Measurements from ENCODE around the gene FBXO45.
A peak's percentile ranks its signal among the peaks of the same experiment; 100 is the strongest.
"Not testable (repeated sequence)": the region's sequence is repeated elsewhere in the genome, so short reads cannot be mapped to it uniquely, and the experiment has no call there.

Gene FBXO45

DNA sequence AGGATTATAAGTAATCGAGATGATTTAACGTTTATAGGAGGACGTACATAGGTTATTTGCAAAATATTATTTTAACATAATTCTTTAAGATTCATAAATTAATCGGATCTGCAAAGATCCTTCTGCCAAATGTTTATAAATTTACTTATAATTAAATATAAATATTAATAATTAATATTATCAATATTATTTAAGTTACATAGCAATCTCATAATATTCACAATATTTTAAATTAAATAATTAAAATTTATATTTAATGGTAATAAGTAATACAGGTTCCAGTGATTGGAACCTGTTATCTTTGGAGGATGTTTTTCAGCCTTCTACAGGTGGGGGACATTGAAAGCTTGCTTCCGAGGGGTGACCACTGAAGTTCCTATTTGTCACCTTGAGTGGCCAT lies 16.2 kb upstream of the FBXO45 start:
- H3K4me3 ChIP-seq: no peak overlapping the region

DNA sequence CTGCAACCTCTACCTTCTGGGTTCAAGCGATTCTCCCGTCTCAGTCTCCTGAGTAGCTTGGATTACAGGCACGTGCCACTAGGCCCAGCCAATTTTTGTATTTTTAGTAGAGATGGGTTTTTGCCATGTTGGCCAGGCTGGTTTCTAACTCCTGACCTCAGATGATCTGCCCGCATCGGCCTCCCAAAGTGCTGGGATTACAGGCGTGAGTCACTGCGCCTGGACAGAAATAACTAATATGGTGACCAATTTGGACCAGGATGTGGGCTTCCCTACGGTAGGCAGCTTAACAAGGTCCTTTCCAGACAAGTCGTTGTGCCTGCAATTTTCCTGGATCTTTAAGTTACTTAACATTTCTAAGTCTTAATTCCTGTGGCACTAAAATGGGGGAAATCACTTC lies 14.9 kb upstream of the FBXO45 start:
- no peak for DNase-seq (ENCODE audit: low read depth, low spot score)
- no peak overlapping the region for H3K4me3 ChIP-seq
- no peaks in the 10 kb centered on the region for H3K36me3 ChIP-seq (ENCODE audit: insufficient read depth, low read length)
- no peak for TF ChIP-seq EZH2 (IDR thresholded peaks at IDR 0.05)
- TF ChIP-seq FOXP2 (optimal IDR thresholded peaks at IDR 0.05; ENCODE audit: control extremely low read depth, extremely low read length, insufficient read depth): no peak
- no peak for TF ChIP-seq POLR2AphosphoS5 (IDR thresholded peaks at IDR 0.05; ENCODE audit: borderline replicate concordance, low read depth, low read length)
- no peak overlapping the region for H3K9ac ChIP-seq (ENCODE audit: insufficient read length)
- no peak overlapping the region for H3K27ac ChIP-seq
- peaks cover 6% of the 10 kb centered on the region; the same call in 1 of the 2 replicates for H3K9me3 ChIP-seq (ENCODE audit: low read depth, low read length)

More for the DNA sequence above, 16.2 kb upstream of the FBXO45 start:
- H3K36me3 ChIP-seq (ENCODE audit: insufficient read depth, low read length): no peaks in the 10 kb centered on the region
- H3K9me3 ChIP-seq (ENCODE audit: low read depth, low read length): peaks cover 6% of the 10 kb centered on the region; the same call in 1 of the 2 replicates
- H3K9ac ChIP-seq (ENCODE audit: insufficient read length): no peak overlapping the region
- no peak for DNase-seq (ENCODE audit: low read depth, low spot score)
- TF ChIP-seq FOXP2 (optimal IDR thresholded peaks at IDR 0.05; ENCODE audit: control extremely low read depth, extremely low read length, insufficient read depth): no peak
- TF ChIP-seq EZH2 (IDR thresholded peaks at IDR 0.05): no peak
- TF ChIP-seq POLR2AphosphoS5 (IDR thresholded peaks at IDR 0.05; ENCODE audit: borderline replicate concordance, low read depth, low read length): no peak
- no peak overlapping the region for H3K27ac ChIP-seq

DNA sequence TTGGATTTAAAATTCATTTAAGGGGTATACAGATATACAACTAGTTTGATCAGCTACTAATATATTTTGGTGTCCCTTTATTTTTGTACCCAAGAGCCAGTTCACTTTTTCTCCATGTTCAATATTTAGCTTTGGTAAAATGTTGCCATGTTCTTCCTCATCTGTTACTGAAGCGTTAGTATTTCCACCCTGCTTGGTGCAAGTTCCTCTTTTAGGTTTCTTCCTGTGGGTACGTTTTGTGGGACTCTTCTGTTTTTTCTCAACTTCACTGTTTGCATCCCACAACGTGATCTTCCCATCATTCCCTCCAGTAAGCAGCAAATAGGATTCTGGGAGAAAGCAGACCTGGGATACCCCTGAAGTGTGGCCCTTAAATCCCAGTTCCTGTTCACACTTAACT lies 14.3 kb upstream of the FBXO45 start:
- H3K27ac ChIP-seq: no peak overlapping the region
- no peak overlapping the region for H3K4me3 ChIP-seq
- no peak for DNase-seq (ENCODE audit: low read depth, low spot score)
- H3K9ac ChIP-seq (ENCODE audit: insufficient read length): no peak overlapping the region
- TF ChIP-seq FOXP2 (optimal IDR thresholded peaks at IDR 0.05; ENCODE audit: control extremely low read depth, extremely low read length, insufficient read depth): no peak
- no peak for TF ChIP-seq POLR2AphosphoS5 (IDR thresholded peaks at IDR 0.05; ENCODE audit: borderline replicate concordance, low read depth, low read length)
- H3K36me3 ChIP-seq (ENCODE audit: insufficient read depth, low read length): no peaks in the 10 kb centered on the region
- peaks cover 6% of the 10 kb centered on the region; the same call in 1 of the 2 replicates for H3K9me3 ChIP-seq (ENCODE audit: low read depth, low read length)

DNA sequence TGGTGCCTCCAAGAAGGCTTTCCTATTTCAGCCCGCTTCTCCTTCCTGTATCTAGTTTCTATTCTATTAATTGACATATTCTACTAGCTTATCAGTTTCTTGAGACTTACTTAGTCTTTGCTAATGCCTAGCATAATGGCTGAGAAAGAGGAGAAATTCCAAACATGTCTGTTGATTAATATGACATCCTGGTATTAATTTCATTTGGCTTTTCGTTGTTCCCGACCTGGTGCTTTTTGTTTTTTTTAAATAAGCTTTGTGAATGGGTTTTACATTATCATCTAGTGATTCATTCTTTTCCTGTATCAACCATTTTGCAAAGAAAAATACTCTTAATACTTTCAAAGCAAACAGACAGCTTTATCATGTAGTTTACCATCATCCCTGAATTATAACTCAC lies 13.2 kb upstream of the FBXO45 start:
- TF ChIP-seq POLR2AphosphoS5 (IDR thresholded peaks at IDR 0.05; ENCODE audit: borderline replicate concordance, low read depth, low read length) (no peak), FOXP2 (optimal IDR thresholded peaks at IDR 0.05; ENCODE audit: control extremely low read depth, extremely low read length, insufficient read depth) (no peak), EZH2 (IDR thresholded peaks at IDR 0.05) (no peak)
- DNase-seq (ENCODE audit: low read depth, low spot score): no peak
- no peak overlapping the region for H3K4me3 ChIP-seq
- no peaks in the 10 kb centered on the region for H3K36me3 ChIP-seq (ENCODE audit: insufficient read depth, low read length)
- H3K9ac ChIP-seq (ENCODE audit: insufficient read length): peak overlapping the region; percentile 18
- peaks cover 4% of the 10 kb centered on the region; the same call in 1 of the 2 replicates for H3K9me3 ChIP-seq (ENCODE audit: low read depth, low read length)
- H3K27ac ChIP-seq: no peak overlapping the region

DNA sequence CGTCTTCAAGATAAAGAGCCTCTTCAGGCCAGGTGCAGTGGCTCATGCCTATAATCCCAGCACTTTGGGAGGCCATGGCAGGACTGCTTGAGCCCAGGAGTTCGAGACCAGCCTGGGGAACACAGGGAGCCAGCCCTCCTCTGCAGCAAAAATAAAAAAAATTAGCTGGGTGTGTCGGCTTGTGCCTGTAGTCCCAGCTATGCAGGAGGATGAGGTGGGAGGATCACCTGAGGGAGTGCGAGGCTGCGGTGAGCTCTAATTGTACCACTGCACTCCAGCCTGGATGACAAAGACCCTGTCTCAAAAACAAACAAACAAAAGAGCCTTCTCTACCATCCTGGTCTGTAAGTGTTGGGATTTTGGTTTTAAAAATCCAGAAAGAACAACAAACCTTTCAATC lies 11.2 kb upstream of the FBXO45 start:
- no peak overlapping the region for H3K9ac ChIP-seq (ENCODE audit: insufficient read length)
- no peak overlapping the region for H3K27ac ChIP-seq

DNA sequence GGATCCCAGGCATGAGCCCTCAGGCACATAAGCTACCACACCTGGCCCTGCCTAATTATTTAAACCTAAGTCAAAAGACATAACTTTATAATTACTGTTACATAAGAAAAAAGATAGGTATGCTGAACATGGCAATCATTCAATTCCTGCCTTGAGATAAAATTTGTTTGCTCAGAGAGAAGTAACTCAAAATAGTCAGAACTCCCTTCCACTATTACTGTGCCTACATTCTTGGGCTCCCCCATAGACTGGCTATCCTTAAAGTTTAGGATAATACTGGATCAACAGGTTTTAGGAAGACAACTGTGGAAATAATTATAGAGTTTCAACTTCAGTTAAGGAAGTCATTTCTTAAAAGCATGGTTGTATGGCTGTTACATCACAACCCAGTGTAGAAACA lies 10.0 kb upstream of the FBXO45 start:
- H3K27ac ChIP-seq: no peak overlapping the region
- peaks cover 9% of the 10 kb centered on the region for H3K36me3 ChIP-seq (ENCODE audit: insufficient read depth, low read length)
- H3K9ac ChIP-seq (ENCODE audit: insufficient read length): no peak overlapping the region
- no peak for DNase-seq (ENCODE audit: low read depth, low spot score)
- H3K9me3 ChIP-seq (ENCODE audit: low read depth, low read length): no peaks in the 10 kb centered on the region
- TF ChIP-seq POLR2AphosphoS5 (IDR thresholded peaks at IDR 0.05; ENCODE audit: borderline replicate concordance, low read depth, low read length) (no peak), FOXP2 (optimal IDR thresholded peaks at IDR 0.05; ENCODE audit: control extremely low read depth, extremely low read length, insufficient read depth) (no peak), EZH2 (IDR thresholded peaks at IDR 0.05) (no peak)
- no peak overlapping the region for H3K4me3 ChIP-seq

More for the DNA sequence above, 11.2 kb upstream of the FBXO45 start:
- Histone ChIP-seq H3K36me3 (ENCODE audit: insufficient read depth, low read length) (peaks cover 9% of the 10 kb centered on the region), H3K9me3 (ENCODE audit: low read depth, low read length) (no peaks in the 10 kb centered on the region), H3K4me3 (no peak overlapping the region)
- no peak for DNase-seq (ENCODE audit: low read depth, low spot score)
- no peak for TF ChIP-seq EZH2 (IDR thresholded peaks at IDR 0.05)
- no peak for TF ChIP-seq FOXP2 (optimal IDR thresholded peaks at IDR 0.05; ENCODE audit: control extremely low read depth, extremely low read length, insufficient read depth)
- TF ChIP-seq POLR2AphosphoS5 (IDR thresholded peaks at IDR 0.05; ENCODE audit: borderline replicate concordance, low read depth, low read length): no peak

DNA sequence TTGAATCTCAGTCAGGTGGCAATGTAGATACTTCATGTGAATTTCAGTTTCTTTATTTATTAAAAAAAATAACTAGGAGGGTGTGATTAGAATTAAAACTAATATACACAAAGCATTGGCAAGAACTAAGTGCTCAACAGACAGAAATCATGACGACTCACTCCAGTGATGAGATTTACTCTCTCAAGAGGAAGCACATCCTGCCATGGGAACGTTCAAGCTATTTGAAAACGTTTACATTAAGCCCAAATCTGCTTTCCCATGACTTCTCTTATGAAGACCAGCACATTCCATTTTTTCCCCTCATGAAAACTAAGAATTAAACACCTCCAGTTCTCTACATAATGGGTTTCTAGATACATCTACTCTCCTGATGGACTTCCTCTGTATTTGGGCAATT lies 8.6 kb upstream of the FBXO45 start:
- no peak for TF ChIP-seq POLR2AphosphoS5 (IDR thresholded peaks at IDR 0.05; ENCODE audit: borderline replicate concordance, low read depth, low read length)
- TF ChIP-seq EZH2 (IDR thresholded peaks at IDR 0.05): no peak
- TF ChIP-seq FOXP2 (optimal IDR thresholded peaks at IDR 0.05; ENCODE audit: control extremely low read depth, extremely low read length, insufficient read depth): no peak
- no peak overlapping the region for H3K9ac ChIP-seq (ENCODE audit: insufficient read length)
- H3K36me3 ChIP-seq (ENCODE audit: insufficient read depth, low read length): peaks cover 9% of the 10 kb centered on the region
- no peaks in the 10 kb centered on the region for H3K9me3 ChIP-seq (ENCODE audit: low read depth, low read length)
- H3K4me3 ChIP-seq: no peak overlapping the region
- no peak overlapping the region for H3K27ac ChIP-seq
- DNase-seq (ENCODE audit: low read depth, low spot score): no peak

DNA sequence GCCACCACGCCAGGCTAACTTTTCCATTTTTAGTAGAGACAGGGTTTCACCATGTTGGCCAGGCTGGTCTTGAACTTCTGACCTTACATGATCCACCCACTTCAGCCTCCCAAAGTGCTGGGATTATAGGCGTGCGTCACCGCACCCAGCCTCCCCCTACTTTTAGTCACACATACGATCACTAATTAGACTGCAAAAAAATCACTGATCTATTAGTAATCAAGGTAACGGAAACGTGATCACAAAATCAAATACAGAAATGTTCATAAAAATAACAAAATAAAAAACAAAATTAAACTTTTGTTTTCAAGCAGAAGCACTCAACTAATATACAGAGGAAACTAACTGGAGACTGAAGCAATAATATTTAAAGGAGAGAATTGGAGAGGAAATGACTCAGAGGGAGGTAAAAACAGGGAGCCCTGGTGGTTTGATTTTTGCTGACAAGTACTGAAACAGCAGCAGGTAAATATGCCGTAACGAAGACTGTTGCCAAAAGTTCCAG lies 4.7 kb upstream of the FBXO45 start:
- Histone ChIP-seq H3K9ac (ENCODE audit: insufficient read length) (no peak overlapping the region), H3K36me3 (ENCODE audit: insufficient read depth, low read length) (peaks cover 9% of the 10 kb centered on the region), H3K4me3 (no peak overlapping the region), H3K9me3 (ENCODE audit: low read depth, low read length) (no peaks in the 10 kb centered on the region), H3K27ac (peak overlapping the region; percentile 32; the same call in 1 of the 2 replicates)
- no peak for DNase-seq (ENCODE audit: low read depth, low spot score)
- no peak for TF ChIP-seq FOXP2 (optimal IDR thresholded peaks at IDR 0.05; ENCODE audit: control extremely low read depth, extremely low read length, insufficient read depth)
- TF ChIP-seq POLR2AphosphoS5 (IDR thresholded peaks at IDR 0.05; ENCODE audit: borderline replicate concordance, low read depth, low read length): no peak

DNA sequence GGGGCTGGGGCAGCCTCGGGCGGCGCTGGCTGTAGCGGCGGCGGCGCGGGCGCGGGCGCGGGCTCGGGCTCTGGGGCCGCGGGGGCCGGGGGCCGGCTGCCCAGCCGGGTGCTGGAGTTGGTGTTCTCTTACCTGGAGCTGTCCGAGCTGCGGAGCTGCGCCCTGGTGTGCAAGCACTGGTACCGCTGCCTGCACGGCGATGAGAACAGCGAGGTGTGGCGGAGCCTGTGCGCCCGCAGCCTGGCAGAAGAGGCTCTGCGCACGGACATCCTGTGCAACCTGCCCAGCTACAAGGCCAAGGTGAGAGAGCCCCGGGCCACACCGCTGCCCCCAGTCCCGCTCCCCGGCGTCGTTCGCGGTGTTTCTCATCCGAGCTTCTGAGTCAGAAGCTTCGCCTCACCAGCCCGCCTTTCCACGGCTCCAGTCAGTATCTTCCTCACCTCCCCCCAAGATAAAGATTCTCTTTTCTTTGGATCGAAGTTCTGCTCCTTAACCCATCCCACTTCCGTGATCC lies 600 bp downstream of the FBXO45 start:
- TF ChIP-seq FOXP2 (optimal IDR thresholded peaks at IDR 0.05; ENCODE audit: control extremely low read depth, extremely low read length, insufficient read depth) (no peak), EZH2 (IDR thresholded peaks at IDR 0.05) (no peak), POLR2AphosphoS5 (IDR thresholded peaks at IDR 0.05; ENCODE audit: borderline replicate concordance, low read depth, low read length) (no peak)
- no peaks in the 10 kb centered on the region; the same call in 1 of the 2 replicates for H3K36me3 ChIP-seq (ENCODE audit: insufficient read depth, low read length)
- no peaks in the 10 kb centered on the region for H3K9me3 ChIP-seq (ENCODE audit: low read depth, low read length)
- H3K27ac ChIP-seq: no peak overlapping the region
- peak overlapping the region; percentile 94 for H3K4me3 ChIP-seq
- H3K9ac ChIP-seq (ENCODE audit: insufficient read length): peak overlapping the region; percentile 94
- DNase-seq (ENCODE audit: low read depth, low spot score): no peak

DNA sequence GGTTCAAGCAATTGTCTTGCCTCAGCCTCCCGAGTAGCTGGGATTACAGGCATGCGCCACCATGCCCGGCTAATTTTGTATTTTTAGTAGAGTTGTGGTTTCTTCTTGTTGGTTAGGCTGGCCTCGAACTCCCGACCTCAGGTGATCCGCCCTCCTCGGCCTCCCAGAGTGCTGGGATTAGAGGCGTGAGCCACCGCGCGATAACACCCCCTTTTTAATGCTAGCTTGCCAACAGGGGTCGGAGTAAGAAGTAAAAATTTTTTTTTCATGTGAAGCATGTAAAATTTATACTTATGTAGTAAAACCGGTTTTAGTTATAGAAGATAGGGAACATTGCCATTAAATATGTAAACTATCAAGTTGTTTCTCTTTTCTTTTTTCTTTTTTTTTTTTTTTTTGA lies 1.9 kb downstream of the FBXO45 start:
- peak overlapping the region; percentile 94; the same call in 1 of the 2 replicates for H3K4me3 ChIP-seq
- not testable (repeated sequence) for H3K36me3 ChIP-seq (ENCODE audit: insufficient read depth, low read length); H3K27ac ChIP-seq; H3K9me3 ChIP-seq (ENCODE audit: low read depth, low read length); H3K9ac ChIP-seq (ENCODE audit: insufficient read length); DNase-seq (ENCODE audit: low read depth, low spot score)

Data from SK-N-MC (cell line).